Lower lobe of right lung (tissue), 2 donors: Measurements from ENCODE around the gene ZNF219. TPM values are rescaled to one million over a fixed set of nuclear protein-coding genes. Genes with fewer than 3 reads are reported as not detected.
"Not testable (repeated sequence)": the region's sequence is repeated elsewhere in the genome, so short reads cannot be mapped to it uniquely, and the experiment has no call there.

Source experiments
- ATAC-seq, 2 donors: fragments of 200-7000 bp; cut with Tn5 transposase; one replicate each; pipeline ENCODE4 v1.9.1; 2020 to 2022; ENCODE audit warnings: mild to moderate bottlenecking in 2 of 2, moderate library complexity in 2 of 2
- DNase-seq: peaks from one replicate; pipeline ENCODE4 v3.0.0-alpha.2; 2020
- H3K27ac ChIP-seq: fragments of 200-600 bp; one replicate; pipeline ENCODE4 v1.8.0; 2022
- H3K27me3 ChIP-seq: fragments of 200-600 bp; one replicate; pipeline ENCODE4 v1.8.0; 2022; ENCODE audit warnings: low read depth
- H3K36me3 ChIP-seq: fragments of 200-600 bp; one replicate; pipeline ENCODE4 v1.8.0; 2022; ENCODE audit warnings: mild to moderate bottlenecking
- H3K4me1 ChIP-seq: fragments of 200-600 bp; one replicate; pipeline ENCODE4 v1.8.0; 2022
- H3K4me3 ChIP-seq: fragments of 200-600 bp; one replicate; pipeline ENCODE4 v1.8.0; 2022; ENCODE audit warnings: mild to moderate bottlenecking
- H3K9me3 ChIP-seq: fragments of 200-600 bp; one replicate; pipeline ENCODE4 v1.8.0; 2022
- CTCF ChIP-seq: fragments of 200-600 bp; IDR thresholded peaks from one replicate; pipeline ENCODE4 v1.8.0; 2022; ENCODE audit warnings: antibody characterized with exemption, mild to moderate bottlenecking
- intact Hi-C: fragments of 100-400 bp; cut with DNase I; formaldehyde crosslinking; loops from one replicate; pipeline ENCODE4 v1.11.0; 2022
- total RNA-seq: library from RNA; stranded (reverse); fragmentation: NEBNext Ultra II Directional; extraction: Animal tissue kit (Norgen Biotek cat#: 25700); gene quantifications from one replicate; pipeline ENCODE4 v1.2.1, GENCODE V29; 2021
- donor health status: DM: no; HTN: yes; CAD: no; lungs with severe emphysema.

ZNF219 gene
- total RNA-seq, 1 donor from 2014 or later = 46.1 TPM

GRCh38 chr14:21041676-21042433 lies 56.6 kb downstream of the ZNF219 start, which contains the start of gene RNASE7:
TSS of gene RNASE7 (plus strand) at chr14:21042362. CDS start at chr14:21042993, 631 bp downstream.
- Histone ChIP-seq H3K27me3 (no peaks in the 10 kb centered on the region), H3K27ac (peak within 1 kb of the TSS; percentile 25), H3K4me3 (no peak within 1 kb of the TSS), H3K9me3 (no peaks in the 10 kb centered on the region), H3K36me3 (no peaks in the 10 kb centered on the region), H3K4me1 (peaks cover 47% of the 10 kb centered on the region)
- DNase-seq = no peak
- no peak for ATAC-seq
- TF ChIP-seq CTCF = no peak
- intact Hi-C loops = no loop called here

DNA sequence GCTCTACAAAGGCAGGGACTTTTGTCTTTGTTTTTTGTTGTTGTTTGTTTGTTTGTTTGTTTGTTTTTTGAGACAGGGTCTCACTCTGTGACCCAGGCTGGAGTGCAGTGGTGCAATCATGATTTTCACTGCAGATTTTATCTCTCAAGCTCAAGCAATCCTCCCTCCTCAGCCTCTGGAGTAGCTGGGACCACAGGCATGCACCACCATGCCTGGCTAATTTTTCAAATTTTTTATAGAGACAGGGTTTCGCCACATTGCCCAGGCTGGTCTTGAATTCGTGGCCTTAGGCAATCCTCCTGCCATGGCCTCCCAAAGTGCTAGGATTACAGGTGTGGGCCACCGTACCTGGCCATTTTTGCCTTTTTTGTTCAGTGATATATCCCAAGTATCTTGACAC lies 57.5 kb downstream of the ZNF219 start:
- H3K27ac ChIP-seq, ATAC-seq, H3K36me3 ChIP-seq, DNase-seq, H3K9me3 ChIP-seq, intact Hi-C loops, H3K27me3 ChIP-seq, H3K4me3 ChIP-seq: not testable (repeated sequence)
- H3K4me1 ChIP-seq = peaks cover 47% of the 10 kb centered on the region

DNA sequence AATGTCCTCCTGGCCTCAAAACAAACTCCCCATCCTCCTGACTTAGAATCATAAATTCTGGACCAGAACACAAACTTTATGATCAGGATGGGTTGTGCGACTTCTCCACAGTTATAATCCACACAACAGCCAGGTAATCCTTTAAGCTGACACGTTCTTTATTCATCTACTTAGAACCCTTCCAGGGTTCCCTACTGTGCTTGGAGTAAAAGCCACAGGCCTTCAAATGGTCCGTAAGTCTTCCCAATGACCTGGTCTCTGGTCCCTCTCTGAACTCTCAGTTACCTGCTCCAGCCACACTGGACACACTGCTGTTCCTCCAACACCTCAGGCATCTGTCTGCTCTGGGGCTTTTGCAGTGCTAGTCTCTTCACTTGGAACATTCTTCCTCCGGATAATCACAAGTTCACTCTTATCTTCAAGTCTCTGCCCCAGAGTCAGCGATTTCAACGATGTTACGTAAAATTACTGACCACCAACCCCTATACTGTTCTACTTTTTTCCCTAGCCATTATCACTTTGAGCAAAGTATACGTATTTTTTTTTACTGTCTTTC lies 58.0 kb downstream of the ZNF219 start:
- intact Hi-C loops = no loop called here
- no peak for DNase-seq
- no peaks in the 10 kb centered on the region for H3K27me3 ChIP-seq
- H3K9me3 ChIP-seq = no peaks in the 10 kb centered on the region
- H3K36me3 ChIP-seq = no peaks in the 10 kb centered on the region
- peaks cover 47% of the 10 kb centered on the region for H3K4me1 ChIP-seq
- ATAC-seq = no peak
- no peak overlapping the region for H3K4me3 ChIP-seq
- no peak overlapping the region for H3K27ac ChIP-seq
- no peak for TF ChIP-seq CTCF

Other genes with a start within 250 kb of the ZNF219 start
- not detected for gene RNASE3, start 207.3 kb downstream of the ZNF219 start, total RNA-seq
- gene RNASE2, start 143.2 kb downstream of the ZNF219 start, total RNA-seq = 6.0 TPM
- 62.2 TPM for gene METTL17, start 108.7 kb downstream of the ZNF219 start, total RNA-seq
- gene SLC39A2, start 99.4 kb downstream of the ZNF219 start, total RNA-seq = not detected
- 92.7 TPM for gene NDRG2, start 73.6 kb downstream of the ZNF219 start, total RNA-seq
- not detected for gene TPPP2, start 68.4 kb downstream of the ZNF219 start, total RNA-seq
- gene RNASE13, start 63.8 kb downstream of the ZNF219 start, total RNA-seq = not detected
- gene RNASE7, start 56.3 kb downstream of the ZNF219 start, total RNA-seq = not detected
- gene RNASE8, start 40.8 kb downstream of the ZNF219 start, total RNA-seq = not detected
- gene ARHGEF40, start 28.4 kb downstream of the ZNF219 start, total RNA-seq = 28.5 TPM
- gene TMEM253, start 2.4 kb upstream of the ZNF219 start, total RNA-seq = 0.50 TPM
- not detected for gene OR5AU1, start 57.4 kb upstream of the ZNF219 start, total RNA-seq
- gene HNRNPC, start 170.8 kb upstream of the ZNF219 start, total RNA-seq = 388 TPM
- gene RPGRIP1, start 181.4 kb upstream of the ZNF219 start, total RNA-seq = 1.1 TPM